Spinal cord (tissue), 10 donors: ENCODE measurements around the gene RDM1. TPM values are rescaled to one million over a fixed set of nuclear protein-coding genes. Genes with fewer than 3 reads are reported as not detected.
A peak's percentile ranks its signal among the peaks of the same experiment; 100 is the strongest.

Experiments
- DNase-seq, 6 donors: peaks; one replicate each; pipeline versions ENCODE4 v3.0.0 to v3.0.0-alpha.2; 2013 to 2015; ENCODE audit warnings: low spot score in 6 of 6, low read depth in 4 of 6
- H3K27ac ChIP-seq: one replicate; pipeline ENCODE4 v1.5.1; 2013; ENCODE audit warnings: low read depth, low read length, control low read depth
- H3K27me3 ChIP-seq: one replicate; pipeline ENCODE4 v1.6.1; 2013; ENCODE audit warnings: low read length; ENCODE audit not compliant: control insufficient read depth, insufficient read depth
- H3K36me3 ChIP-seq: one replicate; pipeline ENCODE4 v1.6.1; 2013; ENCODE audit warnings: low read length; ENCODE audit not compliant: control insufficient read depth, insufficient read depth
- H3K4me1 ChIP-seq: one replicate; pipeline ENCODE4 v1.6.1; 2013; ENCODE audit warnings: low read length; ENCODE audit not compliant: control insufficient read depth, insufficient read depth
- H3K4me3 ChIP-seq: one replicate; pipeline ENCODE4 v1.5.1; 2013; ENCODE audit warnings: low read depth, low read length, control low read depth
- H3K9me3 ChIP-seq: one replicate; pipeline ENCODE4 v1.6.1; 2013; ENCODE audit warnings: low read length; ENCODE audit not compliant: control insufficient read depth, insufficient read depth
- WGBS: methylation state at CpG from one replicate; pipeline ENCODE4 v1.1.5; 2013; ENCODE audit warnings: missing lambda C conversion rate; ENCODE audit not compliant: insufficient coverage; 5-methylcytosine and 5-hydroxymethylcytosine counted together
- polyA plus RNA-seq, 2 donors: library from polyadenylated mRNA; unstranded; fragments of 120-200 nt; gene quantifications; one replicate each; pipeline ENCODE4 v1.2.1, GENCODE V29; 2013; ENCODE audit not compliant: insufficient read length in 2 of 2
- total RNA-seq, 2 donors: library from RNA; depleted of rRNA in 1 of 2; stranded (reverse); fragments of 120-200 nt in 1 of 2; fragments of >200 nt in 1 of 2; gene quantifications; one replicate each; pipeline versions ENCODE4 v1.2.3 to v1.2.4, GENCODE V29; 2013 to 2014
- donor health status: healthy.

The RDM1 gene
- total and polyA plus RNA-seq, 4 donors = 1.4 to 2.5 (median 1.9) TPM

GRCh38 chr17:35968520-35969054 lies 38.0 kb upstream of the RDM1 start:
- 86% methylated on average over 7 of the region's 10 CpGs for WGBS
- H3K27me3 ChIP-seq = no peaks in the 10 kb centered on the region
- H3K27ac ChIP-seq = no peak overlapping the region
- no peak for DNase-seq
- no peak overlapping the region for H3K4me3 ChIP-seq
- no peaks in the 10 kb centered on the region for H3K4me1 ChIP-seq
- H3K9me3 ChIP-seq = no peaks in the 10 kb centered on the region
- H3K36me3 ChIP-seq = no peaks in the 10 kb centered on the region

GRCh38 chr17:35965272-35965671 lies 34.7 kb upstream of the RDM1 start:
- Histone ChIP-seq H3K36me3 (no peaks in the 10 kb centered on the region), H3K27me3 (no peaks in the 10 kb centered on the region), H3K4me3 (no peak overlapping the region), H3K27ac (no peak overlapping the region), H3K9me3 (no peaks in the 10 kb centered on the region), H3K4me1 (no peaks in the 10 kb centered on the region)
- WGBS = 94% methylated on average over 7 of the region's 7 CpGs
- no peak for DNase-seq

GRCh38 chr17:35963663-35964062 lies 33.1 kb upstream of the RDM1 start:
- Histone ChIP-seq H3K4me1 (no peaks in the 10 kb centered on the region), H3K27me3 (no peaks in the 10 kb centered on the region), H3K36me3 (no peaks in the 10 kb centered on the region), H3K9me3 (no peaks in the 10 kb centered on the region), H3K27ac (no peak overlapping the region), H3K4me3 (no peak overlapping the region)
- DNase-seq = no peak
- WGBS = no CpG with 5 or more reads among the region's 6 CpGs

GRCh38 chr17:35953720-35954119 lies 23.1 kb upstream of the RDM1 start:
- H3K27ac ChIP-seq = no peak overlapping the region
- no peaks in the 10 kb centered on the region for H3K4me1 ChIP-seq
- H3K27me3 ChIP-seq = no peaks in the 10 kb centered on the region
- 48% methylated on average over 4 of the region's 7 CpGs for WGBS
- H3K4me3 ChIP-seq = no peak overlapping the region
- no peak for DNase-seq
- no peaks in the 10 kb centered on the region for H3K9me3 ChIP-seq
- H3K36me3 ChIP-seq = no peaks in the 10 kb centered on the region

GRCh38 chr17:35949401-35949800 lies 18.8 kb upstream of the RDM1 start:
- H3K27ac ChIP-seq = no peak overlapping the region
- H3K27me3 ChIP-seq = no peaks in the 10 kb centered on the region
- WGBS = 100% methylated on average over 2 of the region's 3 CpGs
- H3K36me3 ChIP-seq = no peaks in the 10 kb centered on the region
- peak in 1 of 6 donors; percentile 5 for DNase-seq
- H3K4me3 ChIP-seq = no peak overlapping the region
- no peaks in the 10 kb centered on the region for H3K4me1 ChIP-seq
- no peaks in the 10 kb centered on the region for H3K9me3 ChIP-seq

- H3K9me3 ChIP-seq = no peaks in the 10 kb centered on the region
- no peak overlapping the region for H3K27ac ChIP-seq
- no peaks in the 10 kb centered on the region for H3K36me3 ChIP-seq
- WGBS = 95% methylated on average over 7 of the region's 7 CpGs
- H3K4me3 ChIP-seq = no peak overlapping the region
- H3K4me1 ChIP-seq = no peaks in the 10 kb centered on the region
- no peaks in the 10 kb centered on the region for H3K27me3 ChIP-seq
- DNase-seq = no peak
Measured at GRCh38 chr17:35948092-35948491, 17.5 kb upstream of the RDM1 start.

- Histone ChIP-seq H3K27me3 (no peaks in the 10 kb centered on the region), H3K9me3 (no peaks in the 10 kb centered on the region), H3K4me1 (no peaks in the 10 kb centered on the region), H3K4me3 (no peak overlapping the region), H3K36me3 (no peaks in the 10 kb centered on the region), H3K27ac (no peak overlapping the region)
- peak in 2 of 6 donors; percentile 70 to 88 for DNase-seq
- 5% methylated on average over 5 of the region's 12 CpGs for WGBS
Measured at GRCh38 chr17:35947156-35947585, 16.6 kb upstream of the RDM1 start.

- no peaks in the 10 kb centered on the region for H3K27me3 ChIP-seq
- DNase-seq = no peak
- no peak overlapping the region for H3K27ac ChIP-seq
- H3K36me3 ChIP-seq = no peaks in the 10 kb centered on the region
- H3K4me3 ChIP-seq = no peak overlapping the region
- 92% methylated on average over 2 of the region's 4 CpGs for WGBS
- no peaks in the 10 kb centered on the region for H3K4me1 ChIP-seq
- no peaks in the 10 kb centered on the region for H3K9me3 ChIP-seq
Measured at GRCh38 chr17:35944151-35944550, 13.6 kb upstream of the RDM1 start.

- H3K27ac ChIP-seq = no peak within 1 kb of the TSS
- no peak within 1 kb of the TSS for H3K4me3 ChIP-seq
- 92% methylated on average over 2 of the region's 2 CpGs for whole genome bisulfite sequencing
- no peaks in the 10 kb centered on the region for H3K9me3 ChIP-seq
- H3K27me3 ChIP-seq = no peaks in the 10 kb centered on the region
- no peaks in the 10 kb centered on the region for H3K36me3 ChIP-seq
- H3K4me1 ChIP-seq = no peaks in the 10 kb centered on the region
- no peak for DNase-seq
Measured at GRCh38 chr17:35943537-35943936, 13.0 kb upstream of the RDM1 start, which contains the start of gene LYZL6. TSS of gene LYZL6 (minus strand) at chr17:35943713. CDS start at chr17:35939356, 4,357 bp downstream.

GRCh38 chr17:35942588-35943186 lies 12.1 kb upstream of the RDM1 start:
- WGBS = 40% methylated on average over 5 of the region's 9 CpGs
- DNase-seq = peak in 2 of 6 donors; percentile 8 to 52
- H3K27ac ChIP-seq = no peak overlapping the region
- H3K27me3 ChIP-seq = no peaks in the 10 kb centered on the region
- no peaks in the 10 kb centered on the region for H3K9me3 ChIP-seq
- H3K4me3 ChIP-seq = no peak overlapping the region
- no peaks in the 10 kb centered on the region for H3K36me3 ChIP-seq
- no peaks in the 10 kb centered on the region for H3K4me1 ChIP-seq
